GM12878 (cell line): Measurements from ENCODE around the gene CAB39. TPM values are rescaled to one million over a fixed set of nuclear protein-coding genes. Genes with fewer than 3 reads are reported as not detected.

Source experiments
- ATAC-seq: fragments of 200-7000 bp; cut with Tn5 transposase; 3 replicates; pipeline ENCODE4 v1.9.1; 2020; ENCODE audit warnings: mild to moderate bottlenecking, moderate library complexity
- BruUV-seq: library from RNA; stranded (reverse); fragments of 400-500 nt; replicated peaks from 2 replicates; lab custom pipeline; 2021; lab: Mats Ljungman, UMichigan
- CTCF ChIA-PET: fragments of 300-600 bp; sonication (Branson Sonifier 250); formaldehyde crosslinking; extraction: SDS; loops from one replicate; lab custom pipeline; 2021; ENCODE audit warnings: inconsistent platforms; lab: Yijun Ruan, JAX
- POLR2A ChIA-PET: fragments of 350-600 bp; formaldehyde crosslinking; extraction: SDS; loops from one replicate; lab custom pipeline; 2021; ENCODE audit warnings: inconsistent platforms; lab: Charles Lee
- RAD21 ChIA-PET: fragments of 300-600 bp; sonication (Branson Sonifier 250); formaldehyde crosslinking; loops from one replicate; lab custom pipeline; 2023; ENCODE audit warnings: antibody characterized with exemption; ENCODE audit not compliant: unreplicated experiment; lab: Charles Lee
- SMC1A ChIA-PET: fragments of 300-600 bp; sonication (Branson Sonifier 250); formaldehyde crosslinking; loops from one replicate; lab custom pipeline; 2023; ENCODE audit not compliant: unreplicated experiment, uncharacterized antibody; lab: Charles Lee
- DNase-seq: peaks from one replicate; pipeline ENCODE4 v3.0.0-alpha.2; 2011; ENCODE audit warnings: low read depth, low spot score
- FAIRE-seq: peaks from 3 replicates; lab custom pipeline; 2011; peaks lifted over from hg19 to GRCh38; lab: Jason Lieb, UNC
- H2AFZ ChIP-seq: 2 replicates; pipeline ENCODE4 v1.6.0; 2011; ENCODE audit warnings: low read depth, low read length, control low read depth; ENCODE audit not compliant: control insufficient read depth
- H3K27ac ChIP-seq: 2 replicates; pipeline ENCODE4 v1.5.1; 2011; ENCODE audit warnings: control low read depth; ENCODE audit not compliant: control insufficient read depth, insufficient read depth
- H3K27me3 ChIP-seq, 2 experiments: replicated peaks in 1 of 2; 2 replicates each; pipeline versions ENCODE4 v1.6.0 to v1.6.1; 2011; ENCODE audit warnings: low read length in 1 of 2; ENCODE audit not compliant: control insufficient read depth in 2 of 2, insufficient read depth in 2 of 2
- H3K36me3 ChIP-seq, 2 experiments: 2 replicates each; pipeline ENCODE4 v1.5.1; 2011; ENCODE audit warnings: low read length in 1 of 2; ENCODE audit not compliant: control insufficient read depth in 2 of 2, insufficient read depth in 2 of 2
- H3K4me1 ChIP-seq: 2 replicates; pipeline ENCODE4 v1.6.1; 2011; ENCODE audit warnings: mild to moderate bottlenecking, low read length, moderate library complexity, mixed read lengths; ENCODE audit not compliant: control insufficient read depth, insufficient read depth
- H3K4me2 ChIP-seq: 2 replicates; pipeline ENCODE4 v1.6.0; 2011; ENCODE audit warnings: control low read depth; ENCODE audit not compliant: control insufficient read depth, insufficient read depth
- H3K4me3 ChIP-seq: fragments of 200-600 bp; sonication (generic); 2 replicates; pipeline ENCODE4 v1.5.1; 2016
- H3K79me2 ChIP-seq: 2 replicates; pipeline ENCODE4 v1.6.0; 2011; ENCODE audit warnings: low read length; ENCODE audit not compliant: control insufficient read depth, insufficient read depth
- H3K9ac ChIP-seq: 2 replicates; pipeline ENCODE4 v1.8.0; 2011; ENCODE audit warnings: low read length, control low read depth, mixed read lengths; ENCODE audit not compliant: control insufficient read depth, insufficient read depth
- H3K9me3 ChIP-seq: replicated peaks from 3 replicates; pipeline ENCODE4 v1.5.1; 2011; ENCODE audit warnings: mild to moderate bottlenecking, low read length; ENCODE audit not compliant: control insufficient read depth, insufficient read depth
- H4K20me1 ChIP-seq: 2 replicates; pipeline ENCODE4 v1.6.0; 2011; ENCODE audit not compliant: control insufficient read depth, insufficient read depth
- ATF2 ChIP-seq: IDR thresholded peaks from 2 replicates; pipeline ENCODE4 v1.6.1; 2012; ENCODE audit warnings: low read length, inconsistent platforms
- EGR1 ChIP-seq, 2 experiments: IDR thresholded peaks; 1 replicate in 1 of 2; 2 replicates in 1 of 2; pipeline ENCODE4 v1.6.1; 2011 to 2012; ENCODE audit warnings: low read depth in 2 of 2, low read length in 2 of 2, borderline replicate concordance in 1 of 2, mild to moderate bottlenecking in 1 of 2, moderate library complexity in 1 of 2
- ELK1 ChIP-seq: IDR thresholded peaks from 2 replicates; pipeline ENCODE4 v1.6.1; 2012; ENCODE audit warnings: low read depth, low read length, improper control_type of control experiment
- EP300 ChIP-seq, 2 experiments: fragments of 150-350 bp in 1 of 2; IDR thresholded peaks; 2 replicates each; pipeline ENCODE4 v1.6.1; 2011 to 2012; ENCODE audit warnings: low read depth in 2 of 2, low read length in 2 of 2, borderline replicate concordance in 1 of 2, improper control_type of control experiment in 1 of 2, inconsistent platforms in 1 of 2; ENCODE audit not compliant: control insufficient read depth in 1 of 2
- FOXM1 ChIP-seq: IDR thresholded peaks from 2 replicates; pipeline ENCODE4 v1.6.1; 2012; ENCODE audit warnings: low read depth, mild to moderate bottlenecking, inconsistent platforms, low read length, moderate library complexity
- MAX ChIP-seq: IDR thresholded peaks from 2 replicates; pipeline ENCODE4 v1.6.1; 2012; ENCODE audit warnings: low read depth, low read length, improper control_type of control experiment
- MTA2 ChIP-seq: fragments of 450-650 bp; IDR thresholded peaks from 2 replicates; pipeline ENCODE4 v1.6.1; 2016; ENCODE audit warnings: low read depth, mild to moderate bottlenecking, moderate library complexity
- RELA ChIP-seq: fragments of 450-650 bp; IDR thresholded peaks from 2 replicates; pipeline ENCODE4 v1.8.0; 2014; ENCODE audit warnings: borderline replicate concordance; ENCODE audit not compliant: partially characterized antibody
- REST ChIP-seq: IDR thresholded peaks from 2 replicates; pipeline ENCODE4 v1.6.1; 2012; ENCODE audit warnings: mild to moderate bottlenecking, low read depth, low read length
- SMARCA5 ChIP-seq: fragments of 450-650 bp; IDR thresholded peaks from 2 replicates; pipeline ENCODE4 v1.6.1; 2017; ENCODE audit warnings: mild to moderate bottlenecking
- SREBF1 ChIP-seq: IDR thresholded peaks from 2 replicates; pipeline ENCODE4 v1.6.1; 2012; ENCODE audit warnings: mild to moderate bottlenecking, low read length
- SREBF2 ChIP-seq: IDR thresholded peaks from 2 replicates; pipeline ENCODE4 v1.6.1; 2012; ENCODE audit warnings: mild to moderate bottlenecking, low read length
- STAT1 ChIP-seq: fragments of 450-650 bp; conservative IDR thresholded peaks from 2 replicates; pipeline ENCODE4 v1.6.1; 2014; ENCODE audit warnings: antibody characterized with exemption, mild to moderate bottlenecking
- USF2 ChIP-seq: IDR thresholded peaks from 2 replicates; pipeline ENCODE4 v1.6.1; 2011; ENCODE audit warnings: low read depth, low read length, improper control_type of control experiment, borderline replicate concordance
- WGBS: methylation state at CpG from one replicate; pipeline ENCODE4 v1.1.6; 2016; ENCODE audit warnings: low lambda C conversion rate; ENCODE audit not compliant: insufficient replicate concordance, insufficient coverage; ENCODE audit errors: missing lambda C conversion rate; 5-methylcytosine and 5-hydroxymethylcytosine counted together
- in situ Hi-C: fragments of 300-500 bp; cut with MboI; formaldehyde crosslinking; loops from 9 replicates; pipeline ENCODE4 v1.14.3; 2018; ENCODE audit warnings: mixed read lengths
- intact Hi-C: fragments of 100-400 bp; cut with micrococcal nuclease; formaldehyde crosslinking; loops from one replicate; pipeline ENCODE4 v1.14.2; 2022; ENCODE audit not compliant: unreplicated experiment
- polyA plus RNA-seq, 11 experiments: library from polyadenylated mRNA; depleted of rRNA in 4 of 11; unstranded in 6 of 11; stranded (reverse) in 5 of 11; fragments of >200 nt; fragmentation: Nextera tagmentation in 4 of 11; fragmentation: Illumina TruSeq in 1 of 11; extraction: Ambion mirVana in 4 of 11; extraction: Trizol in 1 of 11; gene quantifications; 1 replicate in 1 of 11; 2 replicates in 10 of 11; pipeline versions ENCODE4 v1.2.1 to v1.2.3, GENCODE V29; 2011 to 2016; ENCODE audit warnings: inconsistent platforms in 2 of 11, missing spikeins in 2 of 11, low read depth in 1 of 11
- total RNA-seq, 4 experiments: library from RNA; depleted of rRNA in 3 of 4; stranded (reverse); fragments of >200 nt in 3 of 4; fragmentation: Illumina TruSeq in 1 of 4; extraction: Trizol in 1 of 4; gene quantifications; 2 replicates each; pipeline versions ENCODE4 v1.2.1 to v1.2.3, GENCODE V29; 2013 to 2021

The CAB39 gene
- total and polyA plus RNA-seq, 10 of the 15 experiments (the other 5 are each of a cell fraction or from before 2014, with no cell fraction given), result 13.3 to 129 (median 62.9) TPM

GRCh38 chr2:230668184-230668938 lies 44.3 kb upstream of the CAB39 start:
- SMC1A ChIA-PET, result interaction anchor here (0.6 to 8.3 kb wide), 26 partner anchors 10 to 130 kb away, joined by 3 to 117 read pairs (median 6); partner anchors contain the start of gene CAB39
- RAD21 ChIA-PET, result interaction anchor here (0.5 to 5.1 kb wide), 26 partner anchors 9 to 130 kb away, joined by 3 to 122 read pairs (median 5); partner anchors contain the start of gene CAB39
- WGBS, result 5% methylated on average over 12 of the region's 12 CpGs
- Histone ChIP-seq H2AFZ (peak overlapping the region; percentile 57), H3K36me3 (no peaks in the 10 kb centered on the region), H3K27ac (peak overlapping the region; percentile 92), H3K9me3 (no peaks in the 10 kb centered on the region), H4K20me1 (no peaks in the 10 kb centered on the region), H3K4me3 (no peak overlapping the region), H3K4me2 (peak overlapping the region; percentile 83), H3K4me1 (peaks cover 73% of the 10 kb centered on the region), H3K27me3 (no peaks in the 10 kb centered on the region), H3K79me2 (no peaks in the 10 kb centered on the region), H3K9ac (peak overlapping the region; percentile 71)
- intact Hi-C loops (loop anchor here (2.0 to 10.0 kb wide), 3 partner anchors 44 to 306 kb away; partner anchors contain the start of gene CAB39), in situ Hi-C loops (loop anchor here (10.0 kb wide), 1 partner anchor 286 kb away; no protein-coding TSS in a partner anchor)
- DNase-seq, result peak; percentile 88
- POLR2A ChIA-PET, result interaction anchor here (0.7 to 5.0 kb wide), 13 partner anchors 10 to 78 kb away, joined by 3 to 80 read pairs (median 6); partner anchors contain the start of gene CAB39
- ATAC-seq, result peak; percentile 70
- peak; percentile 89 for FAIRE-seq
- CTCF ChIA-PET, result interaction anchor here (0.7 to 4.7 kb wide), 17 partner anchors 9 to 601 kb away, joined by 3 to 41 read pairs (median 3); no protein-coding TSS in a partner anchor
- no TSS peak for BruUV-seq
- peak in 1 of 2 experiments; percentile 79; a peak in 2 of 3 replicates for TF ChIP-seq EGR1 (IDR thresholded peaks at IDR 0.05; ENCODE audit: borderline replicate concordance in 1 of 2, low read depth in 2 of 2, low read length in 2 of 2)
- peak; percentile 90 to 92 for TF ChIP-seq EP300 (IDR thresholded peaks at IDR 0.05; ENCODE audit: borderline replicate concordance in 1 of 2, control insufficient read depth in 1 of 2, low read depth in 2 of 2, low read length in 2 of 2)
- no peak for TF ChIP-seq FOXM1
- no peak for TF ChIP-seq STAT1
- peak; percentile 90 for TF ChIP-seq MAX
- no peak for TF ChIP-seq ATF2
- TF ChIP-seq USF2, result no peak
- no peak for TF ChIP-seq SREBF2
- TF ChIP-seq SMARCA5, result peak; percentile 51
- TF ChIP-seq RELA, result no peak
- TF ChIP-seq MTA2, result peak; percentile 87
- TF ChIP-seq REST, result no peak
- no peak for TF ChIP-seq ELK1
- TF ChIP-seq SREBF1, result no peak
